Vagina (tissue), 2 donors: ENCODE measurements around the gene CLSTN1.

ENCODE experiments used
- POLR2A ChIP-seq, 2 donors: fragments of 450-650 bp; IDR thresholded peaks; one replicate each; pipeline ENCODE4 v1.6.1; 2017; ENCODE audit warnings: antibody characterized with exemption in 2 of 2, mild to moderate bottlenecking in 2 of 2, moderate library complexity in 2 of 2
- TF ChIP-seq, protein P1 (sequence below), 3 experiments: fragments of 450-650 bp in 2 of 3; fragments of 200-600 bp in 1 of 3; sonication (generic) in 1 of 3; IDR thresholded peaks; one replicate each; pipeline ENCODE4 v1.5.1; 2017 to 2019; ENCODE audit warnings: antibody characterized with exemption in 3 of 3, mild to moderate bottlenecking in 2 of 3, moderate library complexity in 2 of 3

DNA sequence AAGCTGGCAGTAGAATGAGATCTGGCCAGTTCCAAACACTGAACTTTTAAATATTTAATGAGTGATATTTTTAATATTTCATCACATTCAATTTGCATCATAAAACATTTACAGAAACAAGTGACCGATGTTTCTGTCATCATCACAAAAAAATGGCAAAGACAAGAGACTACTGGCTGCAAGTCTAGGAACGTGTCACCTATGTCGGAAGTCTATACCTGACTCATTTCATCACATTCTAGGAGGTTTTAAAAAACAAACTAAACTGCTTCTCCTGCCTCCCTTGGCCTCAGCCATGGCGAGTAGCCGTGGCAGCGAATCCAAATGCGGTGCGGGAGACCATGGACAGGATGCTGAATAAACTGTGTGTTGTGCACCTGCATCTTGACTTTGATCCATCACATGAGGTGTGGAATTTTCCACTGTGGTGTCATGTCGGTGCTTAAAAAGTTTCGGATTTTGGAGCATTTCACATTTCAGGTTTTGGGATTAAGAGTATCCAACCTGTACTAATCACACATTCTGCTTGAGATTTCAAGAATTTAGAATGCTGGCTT, 43.1 kb downstream of the CLSTN1 start:
- no peak for TF ChIP-seq POLR2A (IDR thresholded peaks at IDR 0.05)
- TF ChIP-seq, protein P1, sequence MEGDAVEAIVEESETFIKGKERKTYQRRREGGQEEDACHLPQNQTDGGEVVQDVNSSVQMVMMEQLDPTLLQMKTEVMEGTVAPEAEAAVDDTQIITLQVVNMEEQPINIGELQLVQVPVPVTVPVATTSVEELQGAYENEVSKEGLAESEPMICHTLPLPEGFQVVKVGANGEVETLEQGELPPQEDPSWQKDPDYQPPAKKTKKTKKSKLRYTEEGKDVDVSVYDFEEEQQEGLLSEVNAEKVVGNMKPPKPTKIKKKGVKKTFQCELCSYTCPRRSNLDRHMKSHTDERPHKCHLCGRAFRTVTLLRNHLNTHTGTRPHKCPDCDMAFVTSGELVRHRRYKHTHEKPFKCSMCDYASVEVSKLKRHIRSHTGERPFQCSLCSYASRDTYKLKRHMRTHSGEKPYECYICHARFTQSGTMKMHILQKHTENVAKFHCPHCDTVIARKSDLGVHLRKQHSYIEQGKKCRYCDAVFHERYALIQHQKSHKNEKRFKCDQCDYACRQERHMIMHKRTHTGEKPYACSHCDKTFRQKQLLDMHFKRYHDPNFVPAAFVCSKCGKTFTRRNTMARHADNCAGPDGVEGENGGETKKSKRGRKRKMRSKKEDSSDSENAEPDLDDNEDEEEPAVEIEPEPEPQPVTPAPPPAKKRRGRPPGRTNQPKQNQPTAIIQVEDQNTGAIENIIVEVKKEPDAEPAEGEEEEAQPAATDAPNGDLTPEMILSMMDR (IDR thresholded peaks at IDR 0.05), result no peak
